Tibial artery (tissue), 4 donors: Measurements from ENCODE around the gene ZPR1.

Experiments used
- DNase-seq, 2 donors: peaks; one replicate each; pipeline ENCODE4 v3.0.0-alpha.2; 2019
- H3K27ac ChIP-seq, 2 donors: fragments of 200-600 bp; sonication (generic) in 1 of 2; 1 replicate in 1 of 2; 2 replicates in 1 of 2; pipeline ENCODE4 v1.5.1; 2018 to 2019; ENCODE audit warnings: mild to moderate bottlenecking in 1 of 2
- H3K27me3 ChIP-seq, 2 donors: fragments of 200-600 bp; sonication (generic) in 1 of 2; one replicate each; pipeline versions ENCODE4 v1.5.1 to v1.6.0; 2016 to 2019
- H3K36me3 ChIP-seq, 3 donors: fragments of 200-600 bp; sonication (generic) in 2 of 3; one replicate each; pipeline ENCODE4 v1.5.1; 2016 to 2019; ENCODE audit warnings: mild to moderate bottlenecking in 2 of 3
- H3K4me1 ChIP-seq, 4 donors: fragments of 200-600 bp; sonication (generic) in 2 of 4; 1 replicate in 3 of 4; 2 replicates in 1 of 4; pipeline ENCODE4 v1.5.1; 2016 to 2019
- H3K4me3 ChIP-seq, 2 donors: fragments of 200-600 bp; sonication (generic) in 1 of 2; 1 replicate in 1 of 2; 2 replicates in 1 of 2; pipeline ENCODE4 v1.5.1; 2018 to 2019; ENCODE audit warnings: mild to moderate bottlenecking in 2 of 2
- H3K9me3 ChIP-seq, 3 donors: fragments of 200-600 bp; sonication (generic) in 1 of 3; one replicate each; pipeline ENCODE4 v1.5.1; 2016 to 2019
- intact Hi-C: fragments of 100-400 bp; cut with DNase I; formaldehyde crosslinking; loops from one replicate; pipeline ENCODE4 v1.15.0; 2023; ENCODE audit warnings: low total_unique reads
- TF ChIP-seq, protein P1 (sequence below), 2 experiments: fragments of 200-600 bp in 1 of 2; fragments of 450-650 bp in 1 of 2; IDR thresholded peaks; one replicate each; pipeline ENCODE4 v1.5.1; 2017 to 2019; ENCODE audit warnings: antibody characterized with exemption in 2 of 2, mild to moderate bottlenecking in 1 of 2, moderate library complexity in 1 of 2

Gene ZPR1

DNA sequence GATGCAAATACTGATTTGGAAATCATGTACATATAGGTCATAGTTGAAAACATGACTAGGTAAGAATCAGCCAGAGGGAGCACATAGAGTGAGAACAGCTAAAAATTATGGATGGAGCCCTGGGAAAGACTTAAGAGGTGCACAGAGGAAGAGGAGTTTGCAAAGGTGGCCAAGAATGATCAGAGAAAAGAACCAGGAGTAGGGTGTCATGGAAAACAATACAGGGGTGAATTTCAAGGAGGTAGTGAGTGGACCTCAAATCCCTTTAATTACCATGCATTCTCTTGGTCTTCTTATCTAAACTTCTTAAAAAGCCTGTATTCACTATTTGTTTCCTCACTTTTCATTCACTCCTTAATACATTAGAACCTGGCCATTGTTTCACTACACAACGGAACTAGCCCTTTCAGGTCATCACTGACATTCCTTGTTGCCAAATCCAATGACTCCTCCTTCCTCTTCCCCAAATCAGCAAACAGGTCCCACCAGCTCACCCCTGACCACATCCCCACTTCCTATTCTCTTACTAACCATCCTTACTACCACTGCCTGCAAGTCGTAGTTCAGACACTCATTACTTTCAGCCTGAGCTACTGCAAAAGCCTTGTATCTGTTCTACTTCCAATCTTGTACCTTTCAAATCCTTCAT, 37.6 kb downstream of the ZPR1 start:
- no peaks in the 10 kb centered on the region for H3K27me3 ChIP-seq
- intact Hi-C loops, result no loop called here
- H3K36me3 ChIP-seq, result peaks cover 53 to 87% (median 76%) of the 10 kb centered on the region in 3 donors
- no peak overlapping the region for H3K27ac ChIP-seq
- no peaks in the 10 kb centered on the region for H3K9me3 ChIP-seq
- DNase-seq, result no peak
- no peaks in the 10 kb centered on the region for H3K4me1 ChIP-seq
- TF ChIP-seq, protein P1, sequence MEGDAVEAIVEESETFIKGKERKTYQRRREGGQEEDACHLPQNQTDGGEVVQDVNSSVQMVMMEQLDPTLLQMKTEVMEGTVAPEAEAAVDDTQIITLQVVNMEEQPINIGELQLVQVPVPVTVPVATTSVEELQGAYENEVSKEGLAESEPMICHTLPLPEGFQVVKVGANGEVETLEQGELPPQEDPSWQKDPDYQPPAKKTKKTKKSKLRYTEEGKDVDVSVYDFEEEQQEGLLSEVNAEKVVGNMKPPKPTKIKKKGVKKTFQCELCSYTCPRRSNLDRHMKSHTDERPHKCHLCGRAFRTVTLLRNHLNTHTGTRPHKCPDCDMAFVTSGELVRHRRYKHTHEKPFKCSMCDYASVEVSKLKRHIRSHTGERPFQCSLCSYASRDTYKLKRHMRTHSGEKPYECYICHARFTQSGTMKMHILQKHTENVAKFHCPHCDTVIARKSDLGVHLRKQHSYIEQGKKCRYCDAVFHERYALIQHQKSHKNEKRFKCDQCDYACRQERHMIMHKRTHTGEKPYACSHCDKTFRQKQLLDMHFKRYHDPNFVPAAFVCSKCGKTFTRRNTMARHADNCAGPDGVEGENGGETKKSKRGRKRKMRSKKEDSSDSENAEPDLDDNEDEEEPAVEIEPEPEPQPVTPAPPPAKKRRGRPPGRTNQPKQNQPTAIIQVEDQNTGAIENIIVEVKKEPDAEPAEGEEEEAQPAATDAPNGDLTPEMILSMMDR (IDR thresholded peaks at IDR 0.05), result no peak
- no peak overlapping the region for H3K4me3 ChIP-seq

DNA sequence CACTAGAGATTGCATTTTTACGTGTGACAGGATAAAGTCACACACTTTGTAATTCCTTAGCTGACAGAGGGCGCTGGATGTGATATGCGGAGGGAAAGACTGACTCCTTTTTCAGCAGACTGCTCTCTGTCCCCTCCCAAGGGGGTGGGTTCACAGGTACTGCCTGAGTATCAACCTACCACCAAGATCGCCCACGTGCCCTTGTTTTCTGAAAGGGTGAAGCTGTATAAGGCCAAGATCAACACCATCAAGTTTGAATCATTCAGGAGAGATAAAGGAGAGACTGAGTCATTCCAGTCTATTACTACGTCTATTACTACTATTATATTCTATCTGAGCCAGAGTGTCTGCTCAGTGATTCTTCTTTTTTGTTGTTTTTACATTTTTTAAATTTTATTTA, 45.7 kb downstream of the ZPR1 start:
- no peak overlapping the region for H3K4me3 ChIP-seq
- no peak for DNase-seq
- H3K4me1 ChIP-seq, result peaks cover 0 to 12% (median 2%) of the 10 kb centered on the region in 4 donors
- H3K36me3 ChIP-seq, result peaks cover 15 to 25% (median 18%) of the 10 kb centered on the region in 3 donors
- H3K27me3 ChIP-seq, result no peaks in the 10 kb centered on the region
- no peaks in the 10 kb centered on the region for H3K9me3 ChIP-seq
- TF ChIP-seq, protein P1 (IDR thresholded peaks at IDR 0.05), result no peak
- intact Hi-C loops, result no loop called here
- H3K27ac ChIP-seq, result no peak overlapping the region

DNA sequence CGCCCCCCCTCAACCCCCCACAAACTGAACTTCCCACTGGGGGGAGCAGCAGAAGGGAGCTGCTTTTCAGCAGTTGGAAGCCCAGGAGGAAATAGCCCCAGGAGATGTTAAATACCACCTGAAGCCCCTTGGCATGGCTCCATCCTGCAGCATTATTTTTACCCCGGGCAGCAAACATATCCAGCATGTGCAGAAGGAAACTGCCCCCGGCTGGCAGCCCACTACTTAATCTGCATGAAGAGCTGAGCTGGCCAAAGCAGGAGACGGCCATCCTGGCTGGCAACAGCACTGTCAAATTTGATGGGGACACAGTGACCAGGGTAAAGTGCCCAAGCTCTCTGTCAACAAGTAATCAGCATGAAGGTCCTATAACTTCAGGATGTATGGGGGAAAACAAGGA, 47.1 kb downstream of the ZPR1 start:
- no peak for DNase-seq
- H3K9me3 ChIP-seq, result no peaks in the 10 kb centered on the region
- H3K36me3 ChIP-seq, result peaks cover 1 to 12% (median 6%) of the 10 kb centered on the region in 3 donors
- H3K27ac ChIP-seq, result no peak overlapping the region
- H3K4me3 ChIP-seq, result no peak overlapping the region
- TF ChIP-seq, protein P1 (IDR thresholded peaks at IDR 0.05), result no peak
- H3K4me1 ChIP-seq, result peaks cover 0 to 12% (median 2%) of the 10 kb centered on the region in 4 donors
- no peaks in the 10 kb centered on the region for H3K27me3 ChIP-seq
- intact Hi-C loops, result no loop called here

DNA sequence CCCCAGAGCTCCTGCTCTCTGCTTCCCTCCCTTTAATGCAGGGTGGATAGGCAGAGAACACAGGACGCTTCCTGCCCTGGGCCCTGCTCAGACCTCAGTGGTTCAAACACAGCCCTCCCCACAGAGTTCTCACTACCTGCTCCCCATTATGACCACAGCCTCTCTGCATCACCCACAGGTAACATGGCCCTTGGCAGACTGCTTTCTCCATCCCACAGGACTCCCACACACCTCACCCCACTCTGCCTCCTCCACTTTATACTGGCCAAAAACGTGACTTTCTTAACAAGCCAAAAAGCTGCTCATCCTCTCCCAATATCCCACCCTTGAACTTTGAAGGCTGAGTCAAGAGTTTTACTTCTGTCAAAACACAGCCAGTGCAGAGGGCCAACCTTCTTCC, 48.8 kb downstream of the ZPR1 start:
- DNase-seq, result no peak
- Histone ChIP-seq H3K27me3 (no peaks in the 10 kb centered on the region), H3K27ac (no peak overlapping the region), H3K9me3 (no peaks in the 10 kb centered on the region), H3K4me1 (peaks cover 0 to 12% (median 2%) of the 10 kb centered on the region in 4 donors), H3K36me3 (peaks cover 0 to 6% (median 0%) of the 10 kb centered on the region in 3 donors), H3K4me3 (no peak overlapping the region)
- TF ChIP-seq, protein P1 (IDR thresholded peaks at IDR 0.05), result no peak
- intact Hi-C loops, result no loop called here

DNA sequence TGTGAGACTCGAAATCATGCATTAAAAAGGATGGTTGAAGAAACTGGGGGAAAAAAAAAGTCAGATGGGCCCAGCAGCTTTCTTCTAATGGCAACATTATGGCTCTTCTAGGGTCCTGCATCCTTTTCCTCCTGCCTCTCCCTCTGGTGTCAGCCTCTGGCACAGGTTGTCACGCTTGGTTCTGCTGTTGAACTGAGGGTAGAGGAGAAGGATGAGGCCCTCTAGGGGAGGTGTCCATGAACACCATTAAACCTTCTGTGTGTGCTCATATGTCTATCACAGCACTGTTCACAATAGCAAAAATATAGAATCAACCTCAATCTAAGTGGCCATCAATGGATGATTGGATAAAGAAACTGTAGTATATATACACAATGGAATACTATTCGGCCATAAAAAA, 51.1 kb downstream of the ZPR1 start:
- no peak for DNase-seq
- TF ChIP-seq, protein P1 (IDR thresholded peaks at IDR 0.05), result no peak
- H3K36me3 ChIP-seq, result peaks cover 0 to 6% (median 0%) of the 10 kb centered on the region in 3 donors
- H3K4me1 ChIP-seq, result no peaks in the 10 kb centered on the region
- intact Hi-C loops, result no loop called here
- H3K9me3 ChIP-seq, result no peaks in the 10 kb centered on the region
- H3K4me3 ChIP-seq, result no peak overlapping the region
- peaks cover 0 to 8% of the 10 kb centered on the region in 2 donors for H3K27me3 ChIP-seq
- H3K27ac ChIP-seq, result no peak overlapping the region
